Erythroblast (primary cell): ENCODE measurements around the gene GPRC5C.

Experiments used
- GATA1 ChIP-seq: IDR thresholded peaks from 2 replicates; pipeline ENCODE4 v1.6.1; 2011; ENCODE audit warnings: low read depth, mild to moderate bottlenecking, control low read depth, low read length, moderate library complexity
- POLR2A ChIP-seq: IDR thresholded peaks from 2 replicates; pipeline ENCODE4 v1.6.1; 2011; ENCODE audit warnings: mild to moderate bottlenecking, low read length

DNA sequence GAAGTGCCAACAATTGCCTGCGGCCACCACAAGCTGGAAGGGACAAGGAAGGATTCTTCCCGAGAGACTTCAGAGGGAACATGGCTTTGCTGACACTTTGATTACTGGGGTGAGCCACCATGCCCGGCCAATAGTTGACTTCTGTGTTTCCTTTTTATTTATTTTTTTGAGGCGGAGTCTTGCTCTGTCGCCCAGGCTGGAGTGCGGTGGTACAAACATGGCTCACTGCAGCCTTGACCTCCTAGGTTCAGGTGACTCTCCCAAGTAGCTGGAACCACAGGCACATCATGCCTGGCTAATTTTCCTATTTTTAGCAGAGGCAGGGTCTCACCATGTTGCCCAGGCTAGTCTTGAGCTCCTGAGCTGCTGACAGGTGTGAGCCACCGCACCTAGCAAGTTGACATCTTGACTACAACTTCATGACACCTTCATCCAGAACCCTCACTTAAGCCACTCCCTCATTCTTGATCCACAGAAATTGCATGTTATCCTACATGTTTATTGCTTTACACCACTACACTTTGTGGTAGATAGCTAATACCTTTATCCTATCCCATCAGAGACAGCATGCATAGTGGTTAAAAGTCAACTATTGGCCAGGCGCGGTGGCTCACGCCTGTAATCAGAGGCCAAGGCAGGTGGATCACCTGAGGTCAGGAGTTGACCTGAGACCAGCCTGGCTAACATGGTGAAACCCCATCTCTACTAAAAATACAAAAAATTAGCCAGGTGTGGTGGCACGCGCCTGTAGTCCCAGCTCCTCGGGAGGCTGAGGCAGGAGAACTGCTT, 16.1 kb upstream of the GPRC5C start:
- no peak for TF ChIP-seq POLR2A
- no peak for TF ChIP-seq GATA1
